AG04449 (cell line): ENCODE results near the gene SLC35G6.

Experiments
- CTCF ChIA-PET: fragments of 350-600 bp; formaldehyde crosslinking; extraction: SDS; loops from one replicate; lab custom pipeline; 2021; ENCODE audit warnings: antibody characterized with exemption; lab: Yijun Ruan, JAX
- POLR2A ChIA-PET: fragments of 400-600, 350-600 bp; formaldehyde crosslinking; extraction: SDS; loops from one replicate; lab custom pipeline; 2020; ENCODE audit warnings: antibody characterized with exemption, inconsistent platforms; lab: Yijun Ruan, JAX
- DNase-seq: peaks from one replicate; pipeline ENCODE4 v3.0.0-alpha.2; 2010; ENCODE audit warnings: low read depth, low spot score
- H3K4me3 ChIP-seq: 2 replicates; pipeline ENCODE4 v1.5.1; 2011; ENCODE audit warnings: low read depth, mild to moderate bottlenecking, control low read depth, low read length
- CTCF ChIP-seq: IDR thresholded peaks from one replicate; pipeline ENCODE4 v1.5.1; 2011; ENCODE audit warnings: mild to moderate bottlenecking, moderate library complexity, low read length, control low read depth, inconsistent platforms; ENCODE audit not compliant: insufficient read depth; ENCODE audit errors: missing control alignments

SLC35G6 gene

GRCh38 chr17:7448461-7448860 lies 32.8 kb upstream of the SLC35G6 start:
- no peak for TF ChIP-seq CTCF
- CTCF ChIA-PET, result interaction anchor here (8.8 kb wide), 1 partner anchor 12 kb away, joined by 62 read pairs; the partner anchor contains the start of gene TMEM102
- DNase-seq, result no peak
- POLR2A ChIA-PET, result no interaction called here
- H3K4me3 ChIP-seq, result no peak overlapping the region

- ChIA-PET CTCF (interaction anchor here (1.1 to 1.4 kb wide), 2 partner anchors 19 to 24 kb away, joined by 3 read pairs; no protein-coding TSS in a partner anchor), POLR2A (no interaction called here)
- no peak for TF ChIP-seq CTCF
Measured at GRCh38 chr17:7459961-7460545, 21.2 kb upstream of the SLC35G6 start.

GRCh38 chr17:7460850-7461660 lies 20.2 kb upstream of the SLC35G6 start:
- no peak for TF ChIP-seq CTCF
- no peak for DNase-seq
- CTCF ChIA-PET, result interaction anchor here (0.6 to 1.3 kb wide), 5 partner anchors 13 to 165 kb away, joined by 3 to 5 read pairs (median 3); no protein-coding TSS in a partner anchor
- H3K4me3 ChIP-seq, result no peak overlapping the region
- POLR2A ChIA-PET, result interaction anchor here (1.6 kb wide), 1 partner anchor 23 kb away, joined by 6 read pairs; the partner anchor contains the start of gene POLR2A

More at GRCh38 chr17:7459961-7460545, 21.2 kb upstream of the SLC35G6 start:
- no peak for DNase-seq
- no peak overlapping the region for H3K4me3 ChIP-seq

GRCh38 chr17:7462474-7463371 lies 18.5 kb upstream of the SLC35G6 start:
- CTCF ChIA-PET, result interaction anchor here (1.0 to 1.5 kb wide), 4 partner anchors 11 to 98 kb away, joined by 3 to 6 read pairs (median 4); no protein-coding TSS in a partner anchor
- POLR2A ChIA-PET, result interaction anchor here (1.0 kb wide), 1 partner anchor 15 kb away, joined by 3 read pairs; no protein-coding TSS in a partner anchor

GRCh38 chr17:7463372-7463846 lies 17.8 kb upstream of the SLC35G6 start:
- ChIA-PET CTCF (interaction anchor here (1.3 kb wide), 1 partner anchor 13 kb away, joined by 4 read pairs; no protein-coding TSS in a partner anchor), POLR2A (no interaction called here)
- TF ChIP-seq CTCF, result no peak
- no peak for DNase-seq
- H3K4me3 ChIP-seq, result no peak overlapping the region

More at GRCh38 chr17:7462474-7463371, 18.5 kb upstream of the SLC35G6 start:
- no peak for TF ChIP-seq CTCF
- no peak overlapping the region for H3K4me3 ChIP-seq
- no peak for DNase-seq
